HepG2 (cell line): ENCODE measurements around the gene FBXO4. TPM values are rescaled to one million over a fixed set of nuclear protein-coding genes. Genes with fewer than 3 reads are reported as not detected.

ENCODE experiments used
- ATAC-seq: fragments of 200-7000 bp; cut with Tn5 transposase; 3 replicates; pipeline ENCODE4 v1.9.1; 2020; ENCODE audit warnings: mild to moderate bottlenecking, moderate library complexity
- BruUV-seq: library from RNA; stranded (reverse); fragments of 400-500 nt; replicated peaks from 2 replicates; lab custom pipeline; 2021; lab: Mats Ljungman, UMichigan
- CTCF ChIA-PET: fragments of 300-600 bp; formaldehyde crosslinking; extraction: SDS; loops from one replicate; lab custom pipeline; 2021; ENCODE audit warnings: low total read pairs, inconsistent platforms, low intra/inter-chr PET ratio; lab: Yijun Ruan, JAX
- POLR2A ChIA-PET: fragments of 350-600 bp; sonication (Branson Sonifier 250); formaldehyde crosslinking; loops from one replicate; lab custom pipeline; 2020; ENCODE audit warnings: antibody characterized with exemption, inconsistent platforms; lab: Yijun Ruan, JAX
- DNase-seq: peaks from one replicate; pipeline ENCODE4 v3.0.0-alpha.2; 2015; ENCODE audit warnings: low spot score
- FAIRE-seq: peaks from 3 replicates; lab custom pipeline; 2011; peaks lifted over from hg19 to GRCh38; lab: Jason Lieb, UNC
- H2AFZ ChIP-seq: one replicate; pipeline ENCODE4 v1.6.1; 2011; ENCODE audit warnings: low read length, inconsistent platforms
- H3K27ac ChIP-seq: fragments of 300-600 bp; 3 replicates; pipeline ENCODE4 v1.8.0; 2011; ENCODE audit warnings: mixed run types, mild to moderate bottlenecking, mixed read lengths, low read length, inconsistent platforms; ENCODE audit not compliant: insufficient read depth; ENCODE audit errors: extremely low read length
- H3K27me3 ChIP-seq, 2 experiments: fragments of 200-600 bp in 1 of 2; 2 replicates in 1 of 2; 3 replicates in 1 of 2; pipeline versions ENCODE4 v1.6.0 to v1.8.0; 2011; ENCODE audit warnings: low read length in 2 of 2, mild to moderate bottlenecking in 2 of 2, moderate library complexity in 2 of 2, inconsistent platforms in 1 of 2; ENCODE audit not compliant: insufficient read depth in 2 of 2, control insufficient read depth in 1 of 2
- H3K36me3 ChIP-seq, 2 experiments: fragments of 200-600 bp in 1 of 2; replicated peaks in 1 of 2; 2 replicates in 1 of 2; 3 replicates in 1 of 2; pipeline versions ENCODE4 v1.5.1 to v1.8.0; 2011; ENCODE audit warnings: low read length in 2 of 2, inconsistent platforms in 1 of 2; ENCODE audit not compliant: insufficient read depth in 2 of 2, control insufficient read depth in 1 of 2
- H3K4me1 ChIP-seq: 2 replicates; pipeline ENCODE4 v1.5.1; 2012; ENCODE audit warnings: low read length, inconsistent platforms; ENCODE audit not compliant: insufficient read depth
- H3K4me2 ChIP-seq: 2 replicates; pipeline ENCODE4 v1.6.0; 2011; ENCODE audit warnings: low read depth, low read length, inconsistent platforms
- H3K4me3 ChIP-seq, 3 experiments: fragments of 200-600 bp in 1 of 3; sonication (generic), shearing (Covaris generic) in 1 of 3; replicated peaks in 1 of 3; 2 replicates each; pipeline ENCODE4 v1.5.1; 2011 to 2016; ENCODE audit warnings: low read length in 3 of 3, inconsistent platforms in 2 of 3, low read depth in 2 of 3, mild to moderate bottlenecking in 2 of 3, control low read depth in 1 of 3, mixed read lengths in 1 of 3; ENCODE audit not compliant: insufficient read depth in 1 of 3
- H3K79me2 ChIP-seq: one replicate; pipeline ENCODE4 v1.6.1; 2011; ENCODE audit warnings: low read length, inconsistent platforms; ENCODE audit not compliant: insufficient read depth
- H3K9ac ChIP-seq: 2 replicates; pipeline ENCODE4 v1.6.0; 2011; ENCODE audit warnings: mild to moderate bottlenecking, low read depth, low read length, inconsistent platforms; ENCODE audit not compliant: insufficient read depth
- H3K9me3 ChIP-seq: 2 replicates; pipeline ENCODE4 v1.5.1; 2012; ENCODE audit warnings: mild to moderate bottlenecking, low read length
- H4K20me1 ChIP-seq: 2 replicates; pipeline ENCODE4 v1.6.0; 2011; ENCODE audit warnings: inconsistent platforms, mild to moderate bottlenecking, low read length, moderate library complexity; ENCODE audit not compliant: insufficient read depth
- THYN1 ChIP-seq: sonication (generic); formaldehyde crosslinking; IDR thresholded peaks from 2 replicates; pipeline ENCODE4 v1.8.1; 2023; ENCODE audit warnings: low read depth, mild to moderate bottlenecking, moderate library complexity, missing genetic modification reagents, borderline replicate concordance
- WGBS: methylation state at CpG from one replicate; pipeline ENCODE4 v1.1.6; 2017; ENCODE audit warnings: low lambda C conversion rate; 5-methylcytosine and 5-hydroxymethylcytosine counted together
- in situ Hi-C: cut with HindIII; loops from 2 replicates; pipeline ENCODE4 v1.10.0; 2017; ENCODE audit warnings: low pct_unique_long_range_greater_than_20kb; ENCODE audit not compliant: extremely low pct_ligation_motif_present
- intact Hi-C: fragments of 100-400 bp; cut with micrococcal nuclease; formaldehyde crosslinking; loops from one replicate; pipeline ENCODE4 v1.10.0; 2022; ENCODE audit not compliant: unreplicated experiment
- polyA plus RNA-seq, 8 experiments: library from polyadenylated mRNA; depleted of rRNA in 3 of 8; stranded (reverse) in 7 of 8; unstranded in 1 of 8; fragments of >200 nt; fragmentation: Illumina TruSeq in 4 of 8; extraction: Trizol in 4 of 8; gene quantifications; 2 replicates each; pipeline versions ENCODE4 v1.2.1 to v1.2.3, GENCODE V29; 2011 to 2016; ENCODE audit warnings: low read depth in 4 of 8, missing spikeins in 1 of 8, mixed read lengths in 1 of 8; ENCODE audit not compliant: insufficient read depth in 1 of 8
- total RNA-seq, 5 experiments: library from RNA; depleted of rRNA; stranded (reverse); fragments of >200 nt; fragmentation: Illumina TruSeq; extraction: Trizol; gene quantifications; 2 replicates each; pipeline ENCODE4 v1.2.3, GENCODE V29; 2016; ENCODE audit warnings: low read depth in 1 of 5
- TF ChIP-seq, protein P1 (sequence below): sonication (generic); formaldehyde crosslinking; conservative IDR thresholded peaks from 2 replicates; pipeline ENCODE4 v1.8.0; 2022; ENCODE audit warnings: low read depth, missing genetic modification reagents

Gene FBXO4
- total and polyA plus RNA-seq, 2 of the 13 experiments (the other 11 are each of a cell fraction or from before 2014, with no cell fraction given), result 5.2 to 16.4 TPM

- H2AFZ ChIP-seq, result peak overlapping the region; percentile 42
- CTCF ChIA-PET, result no interaction called here
- 23% methylated on average over 8 of the region's 8 CpGs for WGBS
- H3K4me3 ChIP-seq, result peak overlapping the region; percentile 54 to 61 (median 59)
- peaks cover 28% of the 10 kb centered on the region for H3K79me2 ChIP-seq
- no peaks in the 10 kb centered on the region; a peak in 1 of 5 replicates for H3K27me3 ChIP-seq
- intact Hi-C loops (no loop called here), in situ Hi-C loops (no loop called here)
- H3K9me3 ChIP-seq, result no peaks in the 10 kb centered on the region
- FAIRE-seq (no peak), ATAC-seq (no peak), DNase-seq (no peak)
- 0 out of 2 replicates have a peak, but pooled peaks have one; percentile 53 for TF ChIP-seq THYN1
- TF ChIP-seq, protein P1, sequence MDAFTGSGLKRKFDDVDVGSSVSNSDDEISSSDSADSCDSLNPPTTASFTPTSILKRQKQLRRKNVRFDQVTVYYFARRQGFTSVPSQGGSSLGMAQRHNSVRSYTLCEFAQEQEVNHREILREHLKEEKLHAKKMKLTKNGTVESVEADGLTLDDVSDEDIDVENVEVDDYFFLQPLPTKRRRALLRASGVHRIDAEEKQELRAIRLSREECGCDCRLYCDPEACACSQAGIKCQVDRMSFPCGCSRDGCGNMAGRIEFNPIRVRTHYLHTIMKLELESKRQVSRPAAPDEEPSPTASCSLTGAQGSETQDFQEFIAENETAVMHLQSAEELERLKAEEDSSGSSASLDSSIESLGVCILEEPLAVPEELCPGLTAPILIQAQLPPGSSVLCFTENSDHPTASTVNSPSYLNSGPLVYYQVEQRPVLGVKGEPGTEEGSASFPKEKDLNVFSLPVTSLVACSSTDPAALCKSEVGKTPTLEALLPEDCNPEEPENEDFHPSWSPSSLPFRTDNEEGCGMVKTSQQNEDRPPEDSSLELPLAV (CRISPR knock-in tag), result no peak
- peak overlapping the region; percentile 66 for H3K9ac ChIP-seq
- peaks cover under 1 to 14% of the 10 kb centered on the region in 2 experiments; a peak in 2 of 5 replicates for H3K36me3 ChIP-seq
- POLR2A ChIA-PET, result interaction anchor here (0.7 to 2.9 kb wide), 13 partner anchors 8 to 1217 kb away, joined by 3 to 81 read pairs (median 7); partner anchors contain the start of genes FBXO4, RPL37, SELENOP and ZNF131
- H3K27ac ChIP-seq, result peak overlapping the region; percentile 58
- peak overlapping the region; percentile 79 for H3K4me2 ChIP-seq
- H4K20me1 ChIP-seq, result no peaks in the 10 kb centered on the region
- BruUV-seq, result TSS peak; percentile 100
- peaks cover 31% of the 10 kb centered on the region for H3K4me1 ChIP-seq
These were observed 21.6 kb upstream of the FBXO4 start for GRCh38 chr5:41903382-41903891.
